ENCODE measurements around the gene CLCN4. TPM values are rescaled to one million over a fixed set of nuclear protein-coding genes. Genes with fewer than 3 reads are reported as not detected.
A peak's percentile ranks its signal among the peaks of the same experiment; 100 is the strongest.

Gene CLCN4
- total and polyA plus RNA-seq, 2 of the 8 experiments (the other 6 are each of a cell fraction or from before 2014, with no cell fraction given), result 3.3 to 11.2 TPM

DNA sequence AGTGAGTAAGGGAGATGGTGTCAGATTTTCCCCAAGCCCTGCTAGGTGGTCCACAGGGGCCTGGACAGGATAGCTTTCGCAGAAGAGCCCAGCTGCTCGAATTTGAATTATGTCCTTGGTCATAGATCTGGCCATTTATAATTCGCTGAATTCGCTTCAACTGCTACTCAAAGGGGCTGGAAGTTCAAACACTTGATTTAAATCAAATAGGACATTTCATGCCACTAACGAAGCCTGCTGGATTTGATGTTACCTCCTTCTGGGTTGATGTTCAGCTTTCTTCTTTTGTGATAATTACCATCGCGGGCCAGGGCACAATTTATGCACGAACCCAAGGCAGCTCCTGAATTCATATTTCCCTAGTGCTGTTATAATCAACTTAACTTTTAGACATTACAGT is 67.0 kb downstream of the CLCN4 start:
- Histone ChIP-seq H4K20me1 (replicated peaks in 1 of 2; ENCODE audit: control insufficient read depth in 1 of 2, insufficient read depth in 2 of 2, low read length in 2 of 2) (no peaks in the 10 kb centered on the region), H4K5ac (ENCODE audit: insufficient read length, low read depth, low read length) (no peak overlapping the region), H3K79me2 (ENCODE audit: control insufficient read depth in 1 of 2, insufficient read depth in 2 of 2, low read length in 2 of 2) (no peaks in the 10 kb centered on the region), H3K4me1 (replicated peaks in 1 of 4; ENCODE audit: control insufficient read depth in 3 of 4, insufficient read depth in 4 of 4, low read length in 3 of 4) (no peaks in the 10 kb centered on the region), H4K8ac (ENCODE audit: extremely low read depth, insufficient read depth, low read length) (no peak overlapping the region), H2BK120ac (replicated peaks; ENCODE audit: low read depth, low read length) (no peak overlapping the region), H3K18ac (ENCODE audit: extremely low read depth, low read length) (no peak overlapping the region), H3K4me3 (ENCODE audit: extremely low read depth in 1 of 4, insufficient read depth in 2 of 4, low read depth in 3 of 4, low read length in 4 of 4) (no peak overlapping the region), H3K14ac (ENCODE audit: insufficient read length) (no peak overlapping the region), H2AFZ (ENCODE audit: low read length) (no peak overlapping the region), H3K56ac (replicated peaks; ENCODE audit: insufficient read length, low read depth, low read length) (no peak overlapping the region), H2BK15ac (ENCODE audit: low read length) (no peak overlapping the region), H3K4me2 (ENCODE audit: insufficient read depth in 1 of 2, low read depth in 2 of 2, low read length in 2 of 2) (no peak overlapping the region), H3K23ac (ENCODE audit: insufficient read length) (no peak overlapping the region), H3K36me3 (ENCODE audit: control insufficient read depth in 2 of 4, insufficient read depth in 4 of 4, low read length in 3 of 4) (no peaks in the 10 kb centered on the region), H2BK5ac (ENCODE audit: low read depth, low read length) (no peak overlapping the region), H3K27ac (ENCODE audit: low read depth, low read length) (no peak overlapping the region), H3K9me3 (ENCODE audit: insufficient read depth in 2 of 2, low read depth in 1 of 2, low read length in 1 of 2) (no peaks in the 10 kb centered on the region), H3K4ac (replicated peaks; ENCODE audit: insufficient read length, low read depth, low read length) (no peak overlapping the region), H3K27me3 (replicated peaks in 1 of 4; ENCODE audit: control insufficient read depth in 3 of 4, extremely low read depth in 1 of 4, insufficient read depth in 3 of 4, low read length in 3 of 4) (no peaks in the 10 kb centered on the region), H2BK20ac (ENCODE audit: low read length) (no peak overlapping the region), H4K91ac (replicated peaks; ENCODE audit: insufficient read length, low read length) (no peak overlapping the region), H2AK5ac (ENCODE audit: low read depth, low read length) (no peak overlapping the region), H3K9ac (replicated peaks in 1 of 4; ENCODE audit: extremely low read depth in 1 of 4, low read depth in 3 of 4, low read length in 3 of 4) (no peak overlapping the region), H2BK12ac (ENCODE audit: low read depth, low read length) (no peak overlapping the region), H3K23me2 (ENCODE audit: low read depth, low read length) (no peaks in the 10 kb centered on the region), H3K79me1 (ENCODE audit: low read depth, low read length) (no peaks in the 10 kb centered on the region)
- peak; percentile 19 for FAIRE-seq
- 91% methylated on average over 8 of the region's 8 CpGs; no CpG with 5 or more reads in 1 of the 2 experiments for WGBS, 2 experiments (ENCODE audit: extremely low coverage in 1 of 2, insufficient coverage in 1 of 2, insufficient read length in 1 of 2, insufficient replicate concordance in 2 of 2, low coverage in 1 of 2, low lambda C conversion rate in 2 of 2, missing lambda C conversion rate in 1 of 2)
- POLR2A ChIA-PET (ENCODE audit: partially characterized antibody), result no interaction called here
- no peak for DNase-seq (ENCODE audit: low read depth in 1 of 2, low spot score in 2 of 2)
- TF ChIP-seq SIRT6 (IDR thresholded peaks at IDR 0.05; ENCODE audit: low read length) (no peak), PHF8 (conservative IDR thresholded peaks at IDR 0.05; ENCODE audit: low read depth, low read length) (no peak), SUZ12 (IDR thresholded peaks at IDR 0.05; ENCODE audit: low read length) (no peak), TBP (IDR thresholded peaks at IDR 0.05; ENCODE audit: low read depth, low read length) (no peak), BCL11A (IDR thresholded peaks at IDR 0.05; ENCODE audit: low read depth in 2 of 2, low read length in 2 of 2) (no peak)
- TF ChIP-seq, protein P1, sequence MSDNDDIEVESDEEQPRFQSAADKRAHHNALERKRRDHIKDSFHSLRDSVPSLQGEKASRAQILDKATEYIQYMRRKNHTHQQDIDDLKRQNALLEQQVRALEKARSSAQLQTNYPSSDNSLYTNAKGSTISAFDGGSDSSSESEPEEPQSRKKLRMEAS (IDR thresholded peaks at IDR 0.05), result no peak
- TF ChIP-seq, protein P2, sequence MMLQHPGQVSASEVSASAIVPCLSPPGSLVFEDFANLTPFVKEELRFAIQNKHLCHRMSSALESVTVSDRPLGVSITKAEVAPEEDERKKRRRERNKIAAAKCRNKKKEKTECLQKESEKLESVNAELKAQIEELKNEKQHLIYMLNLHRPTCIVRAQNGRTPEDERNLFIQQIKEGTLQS (IDR thresholded peaks at IDR 0.05; ENCODE audit: insufficient read depth, low read depth, low read length), result no peak
- CTCF ChIA-PET (ENCODE audit: partially characterized antibody), result interaction anchor here (1.8 to 2.1 kb wide), 2 partner anchors 9 to 35 kb away, joined by 4 to 6 read pairs; no protein-coding TSS in a partner anchor
